SJCRH30 (cell line): ENCODE data around the gene GGPS1. TPM values are rescaled to one million over a fixed set of nuclear protein-coding genes. Genes with fewer than 3 reads are reported as not detected.
"Not testable (repeated sequence)": the region's sequence is repeated elsewhere in the genome, so short reads cannot be mapped to it uniquely, and the experiment has no call there.

Experiments used
- DNase-seq, 2 experiments: peaks; one replicate each; pipeline ENCODE4 v3.0.0-alpha.2; 2015 to 2020
- H3K27ac ChIP-seq: fragments of 250-450 bp; sonication (Bioruptor Pico); 2 replicates; pipeline ENCODE4 v1.5.1; 2020; ENCODE audit warnings: mild to moderate bottlenecking, moderate library complexity
- H3K27me3 ChIP-seq: fragments of 250-450 bp; sonication (Bioruptor Pico); 2 replicates; pipeline ENCODE4 v1.5.1; 2020; ENCODE audit warnings: mild to moderate bottlenecking, moderate library complexity
- H3K36me3 ChIP-seq: fragments of 250-450 bp; sonication (Bioruptor Pico); 2 replicates; pipeline ENCODE4 v1.5.1; 2020; ENCODE audit warnings: mild to moderate bottlenecking, moderate library complexity
- H3K4me1 ChIP-seq: fragments of 250-450 bp; sonication (Bioruptor Pico); 2 replicates; pipeline ENCODE4 v1.5.1; 2020; ENCODE audit warnings: mild to moderate bottlenecking, moderate library complexity
- H3K4me3 ChIP-seq: fragments of 250-450 bp; sonication (Bioruptor Pico); 2 replicates; pipeline ENCODE4 v1.5.1; 2020; ENCODE audit warnings: mild to moderate bottlenecking, moderate library complexity
- H3K9me3 ChIP-seq: fragments of 250-450 bp; sonication (Bioruptor Pico); replicated peaks from 2 replicates; pipeline ENCODE4 v1.5.1; 2020; ENCODE audit warnings: mild to moderate bottlenecking, moderate library complexity
- total RNA-seq: library from RNA; depleted of rRNA; stranded (reverse); fragments of >200 nt; shearing (Covaris generic); gene quantifications from 2 replicates; pipeline ENCODE4 v1.2.3, GENCODE V29; 2014; rRNA removed

Gene GGPS1
- total RNA-seq, 1 experiment from 2014 or later, result 20.7 TPM

DNA sequence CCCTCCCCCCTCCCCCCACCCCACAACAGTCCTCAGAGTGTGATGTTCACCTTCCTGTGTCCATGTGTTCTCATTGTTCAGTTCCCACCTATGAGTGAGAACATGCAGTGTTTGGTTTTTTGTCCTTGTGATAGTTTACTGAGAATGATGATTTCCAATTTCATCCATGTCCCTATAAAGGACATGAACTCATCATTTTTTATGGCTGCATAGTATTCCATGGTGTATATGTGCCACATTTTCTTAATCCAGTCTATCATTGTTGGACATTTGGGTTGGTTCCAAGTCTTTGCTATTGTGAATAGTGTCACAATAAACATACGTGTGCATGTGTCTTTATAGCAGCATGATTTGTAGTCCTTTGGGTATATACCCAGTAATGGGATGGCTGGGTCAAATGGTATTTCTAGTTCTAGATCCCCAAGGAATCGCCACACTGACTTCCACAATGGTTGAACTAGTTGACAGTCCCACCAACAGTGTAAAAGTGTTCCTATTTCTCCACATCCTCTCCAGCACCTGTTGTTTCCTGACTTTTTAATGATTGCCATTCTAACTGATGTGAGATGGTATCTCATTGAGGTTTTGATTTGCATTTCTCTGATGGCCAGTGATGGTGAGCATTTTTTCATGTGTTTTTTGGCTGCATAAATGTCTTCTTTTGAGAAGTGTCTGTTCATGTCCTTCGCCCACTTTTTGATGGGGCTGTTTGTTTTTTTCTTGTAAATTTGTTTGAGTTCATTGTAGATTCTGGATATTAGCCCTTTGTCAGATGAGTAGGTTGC lies 53.8 kb downstream of the GGPS1 start:
- not testable (repeated sequence) for H3K9me3 ChIP-seq, H3K27ac ChIP-seq, DNase-seq, H3K27me3 ChIP-seq, H3K4me1 ChIP-seq, H3K4me3 ChIP-seq
- peaks cover 18% of the 10 kb centered on the region for H3K36me3 ChIP-seq

GRCh38 chr1:235385633-235386032 lies 57.3 kb downstream of the GGPS1 start:
- H3K27me3 ChIP-seq, H3K4me1 ChIP-seq, H3K4me3 ChIP-seq, H3K27ac ChIP-seq, DNase-seq: not testable (repeated sequence)
- peaks cover 10% of the 10 kb centered on the region for H3K9me3 ChIP-seq
- H3K36me3 ChIP-seq, result peaks cover 14% of the 10 kb centered on the region

DNA sequence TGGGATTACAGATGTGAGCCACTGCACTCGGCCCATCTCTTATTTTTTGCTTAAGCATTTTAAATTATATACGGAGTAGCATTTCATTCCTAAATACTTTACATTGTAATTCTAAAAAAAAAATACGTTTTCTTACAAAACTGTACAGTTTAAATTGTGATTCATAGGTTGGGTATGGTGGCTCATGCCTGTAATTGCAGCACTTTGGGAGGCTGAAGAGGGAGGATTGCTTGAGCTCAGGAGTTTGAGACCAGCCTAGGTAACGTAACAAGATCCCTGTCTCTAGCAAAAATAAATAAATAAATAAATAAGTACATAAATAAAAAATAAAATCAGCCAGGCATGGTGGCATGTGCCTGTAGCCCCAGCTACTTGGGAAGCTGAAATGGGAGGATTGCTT lies 63.5 kb downstream of the GGPS1 start:
- no peaks in the 10 kb centered on the region for H3K27me3 ChIP-seq
- DNase-seq, result no peak
- H3K4me1 ChIP-seq, result no peaks in the 10 kb centered on the region
- peaks cover 4% of the 10 kb centered on the region; the same call in 1 of the 2 replicates for H3K36me3 ChIP-seq
- no peak overlapping the region for H3K4me3 ChIP-seq
- H3K9me3 ChIP-seq, result peaks cover 4% of the 10 kb centered on the region
- no peak overlapping the region for H3K27ac ChIP-seq

Other genes with a start within 250 kb of the GGPS1 start
- gene TOMM20, start 199.7 kb upstream of the GGPS1 start, total RNA-seq, result 144 and 157 TPM in 2 replicates
- 68.1 and 72.7 TPM in 2 replicates for gene RBM34, start 167.3 kb upstream of the GGPS1 start, total RNA-seq
- gene ARID4B, start 391 bp upstream of the GGPS1 start, total RNA-seq, result 30.3 and 34.6 TPM in 2 replicates
- 36.8 and 38.6 TPM in 2 replicates for gene TBCE, start 38.9 kb downstream of the GGPS1 start, total RNA-seq
- gene B3GALNT2, start 175.9 kb downstream of the GGPS1 start, total RNA-seq, result 44.4 and 50.1 TPM in 2 replicates